Stimulated activated CD8-positive, alpha-beta memory T cell treated with anti-CD3 and anti-CD28 coated beads, Interleukin-15, amount 100 ng/mL, for 24 hours (primary cell): Measurements from ENCODE around the gene MARCKS.
"Not testable (repeated sequence)": the region's sequence is repeated elsewhere in the genome, so short reads cannot be mapped to it uniquely, and the experiment has no call there.

Source experiments
- DNase-seq: peaks from one replicate; pipeline ENCODE4 v3.0.0-alpha.2; 2020; ENCODE audit warnings: low read depth

Gene MARCKS

GRCh38 chr6:113884011-113884410 is 26.9 kb downstream of the MARCKS start:
- DNase-seq = no peak

DNA sequence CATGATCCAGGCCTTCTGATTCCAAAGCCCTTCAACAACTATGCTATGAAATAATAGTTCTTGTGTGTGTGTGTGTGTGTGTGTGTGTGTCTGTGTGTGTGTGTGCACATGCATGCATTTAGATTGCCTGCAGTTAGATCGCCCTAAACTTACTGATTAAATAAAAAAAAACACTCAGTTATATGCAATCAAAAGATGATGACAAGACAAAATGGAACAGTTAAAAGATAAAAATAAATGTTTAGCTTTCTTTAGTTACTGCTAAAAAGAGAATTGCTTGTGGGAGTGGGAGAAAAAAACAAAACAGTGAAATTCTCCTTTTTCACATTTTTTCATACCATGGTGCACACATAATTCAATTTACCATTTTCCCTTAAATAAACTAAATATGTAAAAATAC is 29.4 kb downstream of the MARCKS start:
- DNase-seq = no peak

DNA sequence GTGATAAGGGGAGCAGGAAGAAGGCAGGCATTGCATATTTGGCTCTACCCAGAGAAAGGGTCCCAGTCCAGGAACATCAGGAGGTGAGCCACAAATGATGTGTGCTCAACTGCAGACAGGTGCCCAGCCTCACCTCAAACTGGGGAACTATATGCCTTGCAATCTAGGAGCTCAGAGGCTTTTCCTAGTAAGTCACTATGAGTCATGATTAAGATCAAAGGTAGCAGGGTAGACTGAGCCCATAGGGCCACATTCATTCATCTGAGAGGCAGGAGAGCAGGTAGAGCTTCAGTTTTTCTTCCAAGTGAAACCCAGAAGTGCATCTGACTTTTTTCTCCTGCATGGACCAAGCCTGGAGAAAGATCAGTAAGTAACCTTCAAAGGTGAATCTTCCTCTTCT is 31.3 kb downstream of the MARCKS start:
- DNase-seq = no peak

- DNase-seq = no peak
Measured at GRCh38 chr6:113888956-113889630, 31.9 kb downstream of the MARCKS start.

DNA sequence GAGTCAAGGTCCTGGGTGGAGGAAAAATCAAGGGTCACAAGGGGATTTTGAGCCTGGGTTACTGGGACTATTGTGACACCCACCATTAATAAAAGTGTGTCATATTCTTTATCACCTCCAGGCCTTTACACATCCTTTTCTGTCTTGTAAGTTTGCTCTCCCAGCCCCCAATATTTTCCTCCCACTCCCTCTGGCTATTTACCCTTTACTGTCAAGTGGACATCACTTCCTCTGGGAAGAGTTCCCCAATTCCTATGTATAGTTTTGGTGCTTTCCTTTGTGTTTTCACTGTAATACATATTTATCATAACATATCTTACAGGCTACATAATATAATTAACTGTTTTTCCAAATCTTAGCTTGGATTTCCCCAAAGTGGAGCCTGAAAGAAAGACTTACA is 36.3 kb downstream of the MARCKS start:
- no peak for DNase-seq

DNA sequence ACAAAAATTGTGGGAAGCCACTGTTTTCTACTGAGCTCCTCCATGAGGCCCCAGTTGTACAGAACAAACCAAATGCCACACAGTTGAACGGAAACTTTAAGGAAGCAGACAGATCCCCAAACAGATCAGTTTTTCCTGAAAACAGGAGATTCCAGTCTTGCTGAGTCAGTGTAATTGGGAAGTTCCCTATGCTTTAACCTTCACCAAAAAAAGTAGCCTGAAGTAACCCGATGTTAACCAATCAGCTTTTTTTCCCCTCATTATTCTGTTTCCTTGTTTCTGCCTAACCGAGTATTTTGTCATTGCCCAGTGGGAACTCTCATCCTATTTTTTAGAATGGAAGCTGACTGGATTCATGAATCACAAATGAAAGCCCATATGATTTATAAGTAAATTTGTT is 36.7 kb downstream of the MARCKS start:
- no peak for DNase-seq

GRCh38 chr6:113894712-113895674 is 37.8 kb downstream of the MARCKS start:
- DNase-seq = no peak

DNA sequence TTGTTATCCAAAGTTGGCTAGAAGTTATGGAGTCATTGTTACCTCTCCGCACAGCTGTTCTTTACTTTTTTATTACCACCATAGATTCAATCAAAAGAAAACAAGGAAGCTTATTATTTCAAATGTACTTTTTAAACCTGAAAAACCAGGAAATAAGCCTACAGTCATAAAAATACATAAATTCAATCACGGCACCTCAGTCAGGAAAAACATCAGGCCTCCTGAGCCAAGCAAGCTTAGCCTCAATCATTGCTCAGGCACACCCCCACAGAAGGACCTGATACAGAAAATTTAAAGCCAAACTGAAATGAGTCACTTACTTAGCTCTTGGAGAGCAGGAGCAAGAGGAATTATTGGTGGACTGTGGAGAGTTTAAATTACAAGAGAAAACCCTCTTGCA is 44.3 kb downstream of the MARCKS start:
- no peak for DNase-seq

GRCh38 chr6:113903666-113904330 is 46.7 kb downstream of the MARCKS start:
- DNase-seq = no peak

DNA sequence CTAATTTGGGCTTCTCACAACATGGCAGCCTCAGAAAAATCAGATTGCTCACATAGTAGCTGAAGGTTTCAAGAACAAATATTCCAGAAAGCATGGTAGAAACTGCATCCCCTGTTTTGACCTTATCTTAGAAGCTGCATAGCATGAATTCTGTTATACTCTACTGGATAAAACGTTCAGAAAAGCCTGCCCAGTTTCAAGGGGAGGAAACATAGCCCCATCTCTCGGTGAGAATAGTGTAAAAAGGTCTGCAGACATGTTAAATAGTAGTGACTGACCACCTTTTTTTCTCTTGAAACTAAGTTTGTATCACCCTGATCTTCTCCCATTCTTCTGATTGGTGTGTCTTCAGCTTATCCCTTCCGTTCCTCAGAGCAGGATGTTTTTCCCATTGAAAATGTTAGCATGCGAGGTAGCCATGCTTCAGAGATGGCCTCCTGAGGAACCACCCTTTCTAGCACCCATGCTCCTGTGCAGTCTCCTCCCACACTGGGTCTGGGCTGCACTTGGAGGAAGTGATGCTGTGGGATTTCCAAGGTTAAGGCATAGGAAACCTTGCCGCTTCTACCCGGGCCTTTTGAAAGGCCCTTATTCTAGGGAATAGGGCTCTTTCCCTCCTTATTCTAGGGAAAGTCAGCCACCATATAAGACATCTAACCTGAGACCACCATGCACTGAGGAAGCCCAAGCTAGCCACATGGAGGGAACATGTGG is 50.1 kb downstream of the MARCKS start:
- DNase-seq = no peak

GRCh38 chr6:113908801-113909200 is 51.7 kb downstream of the MARCKS start:
- no peak for DNase-seq

GRCh38 chr6:113909224-113909856 is 52.2 kb downstream of the MARCKS start:
- DNase-seq = no peak

- DNase-seq = not testable (repeated sequence)
Measured at GRCh38 chr6:113910285-113910684, 53.1 kb downstream of the MARCKS start.
